ENCODE data around the gene EIPR1. TPM values are rescaled to one million over a fixed set of nuclear protein-coding genes. Genes with fewer than 3 reads are reported as not detected.
A peak's percentile ranks its signal among the peaks of the same experiment; 100 is the strongest.

Gene EIPR1
- total and polyA plus RNA-seq, 2 of the 13 experiments (the other 11 are each of a cell fraction or from before 2014, with no cell fraction given) = 70.0 to 96.3 TPM

- TF ChIP-seq ZNF780A (CRISPR knock-in tag; IDR thresholded peaks at IDR 0.05) = peak; percentile 75; the same call in 1 of the 2 replicates
- TF ChIP-seq ZNF709 (CRISPR knock-in tag; IDR thresholded peaks at IDR 0.05) = no peak
- peak; percentile 94 for TF ChIP-seq ZNF274 (CRISPR knock-in tag; IDR thresholded peaks at IDR 0.05)
- TF ChIP-seq U2AF1 (optimal IDR thresholded peaks at IDR 0.05; ENCODE audit: low read depth, low read length) = no peak
- TF ChIP-seq ZNF276 (CRISPR knock-in tag; IDR thresholded peaks at IDR 0.05; ENCODE audit: low read depth) = peak; percentile 86
- TF ChIP-seq ZNF432 (CRISPR knock-in tag; IDR thresholded peaks at IDR 0.05; ENCODE audit: borderline replicate concordance) = no peak
- TF ChIP-seq ZNF609 (CRISPR knock-in tag; IDR thresholded peaks at IDR 0.05; ENCODE audit: borderline replicate concordance) = peak; percentile 66
- peak; percentile 53; the same call in 1 of the 2 replicates for TF ChIP-seq ZNF558 (CRISPR knock-in tag; IDR thresholded peaks at IDR 0.05; ENCODE audit: borderline replicate concordance)
- TF ChIP-seq, protein P1, sequence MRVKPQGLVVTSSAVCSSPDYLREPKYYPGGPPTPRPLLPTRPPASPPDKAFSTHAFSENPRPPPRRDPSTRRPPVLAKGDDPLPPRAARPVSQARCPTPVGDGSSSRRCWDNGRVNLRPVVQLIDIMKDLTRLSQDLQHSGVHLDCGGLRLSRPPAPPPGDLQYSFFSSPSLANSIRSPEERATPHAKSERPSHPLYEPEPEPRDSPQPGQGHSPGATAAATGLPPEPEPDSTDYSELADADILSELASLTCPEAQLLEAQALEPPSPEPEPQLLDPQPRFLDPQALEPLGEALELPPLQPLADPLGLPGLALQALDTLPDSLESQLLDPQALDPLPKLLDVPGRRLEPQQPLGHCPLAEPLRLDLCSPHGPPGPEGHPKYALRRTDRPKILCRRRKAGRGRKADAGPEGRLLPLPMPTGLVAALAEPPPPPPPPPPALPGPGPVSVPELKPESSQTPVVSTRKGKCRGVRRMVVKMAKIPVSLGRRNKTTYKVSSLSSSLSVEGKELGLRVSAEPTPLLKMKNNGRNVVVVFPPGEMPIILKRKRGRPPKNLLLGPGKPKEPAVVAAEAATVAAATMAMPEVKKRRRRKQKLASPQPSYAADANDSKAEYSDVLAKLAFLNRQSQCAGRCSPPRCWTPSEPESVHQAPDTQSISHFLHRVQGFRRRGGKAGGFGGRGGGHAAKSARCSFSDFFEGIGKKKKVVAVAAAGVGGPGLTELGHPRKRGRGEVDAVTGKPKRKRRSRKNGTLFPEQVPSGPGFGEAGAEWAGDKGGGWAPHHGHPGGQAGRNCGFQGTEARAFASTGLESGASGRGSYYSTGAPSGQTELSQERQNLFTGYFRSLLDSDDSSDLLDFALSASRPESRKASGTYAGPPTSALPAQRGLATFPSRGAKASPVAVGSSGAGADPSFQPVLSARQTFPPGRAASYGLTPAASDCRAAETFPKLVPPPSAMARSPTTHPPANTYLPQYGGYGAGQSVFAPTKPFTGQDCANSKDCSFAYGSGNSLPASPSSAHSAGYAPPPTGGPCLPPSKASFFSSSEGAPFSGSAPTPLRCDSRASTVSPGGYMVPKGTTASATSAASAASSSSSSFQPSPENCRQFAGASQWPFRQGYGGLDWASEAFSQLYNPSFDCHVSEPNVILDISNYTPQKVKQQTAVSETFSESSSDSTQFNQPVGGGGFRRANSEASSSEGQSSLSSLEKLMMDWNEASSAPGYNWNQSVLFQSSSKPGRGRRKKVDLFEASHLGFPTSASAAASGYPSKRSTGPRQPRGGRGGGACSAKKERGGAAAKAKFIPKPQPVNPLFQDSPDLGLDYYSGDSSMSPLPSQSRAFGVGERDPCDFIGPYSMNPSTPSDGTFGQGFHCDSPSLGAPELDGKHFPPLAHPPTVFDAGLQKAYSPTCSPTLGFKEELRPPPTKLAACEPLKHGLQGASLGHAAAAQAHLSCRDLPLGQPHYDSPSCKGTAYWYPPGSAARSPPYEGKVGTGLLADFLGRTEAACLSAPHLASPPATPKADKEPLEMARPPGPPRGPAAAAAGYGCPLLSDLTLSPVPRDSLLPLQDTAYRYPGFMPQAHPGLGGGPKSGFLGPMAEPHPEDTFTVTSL (CRISPR knock-in tag; IDR thresholded peaks at IDR 0.05; ENCODE audit: borderline replicate concordance) = no peak
- peak; percentile 83; the same call in 1 of the 2 replicates for TF ChIP-seq ZNF253 (CRISPR knock-in tag; IDR thresholded peaks at IDR 0.05; ENCODE audit: borderline replicate concordance)
- no peak for TF ChIP-seq ZNF550 (CRISPR knock-in tag; IDR thresholded peaks at IDR 0.05; ENCODE audit: borderline replicate concordance)
- 0 out of 2 replicates have a peak, but pooled peaks have one; percentile 79 for TF ChIP-seq ZNF615 (CRISPR knock-in tag; IDR thresholded peaks at IDR 0.05; ENCODE audit: borderline replicate concordance)
- 0 out of 2 replicates have a peak, but pooled peaks have one; percentile 47 for TF ChIP-seq ZNF703 (CRISPR knock-in tag; IDR thresholded peaks at IDR 0.05; ENCODE audit: borderline replicate concordance)
Measured at GRCh38 chr2:3377612-3378432, at the start of gene EIPR1 (continued).

All from HepG2 (cell line).